GM12878 (cell line): ENCODE measurements around the gene TIMM29. TPM values are rescaled to one million over a fixed set of nuclear protein-coding genes. Genes with fewer than 3 reads are reported as not detected.

ENCODE experiments used
- ATAC-seq: fragments of 200-7000 bp; cut with Tn5 transposase; 3 replicates; pipeline ENCODE4 v1.9.1; 2020; ENCODE audit warnings: mild to moderate bottlenecking, moderate library complexity
- BruUV-seq: library from RNA; stranded (reverse); fragments of 400-500 nt; replicated peaks from 2 replicates; lab custom pipeline; 2021; lab: Mats Ljungman, UMichigan
- CTCF ChIA-PET: fragments of 300-600 bp; sonication (Branson Sonifier 250); formaldehyde crosslinking; extraction: SDS; loops from one replicate; lab custom pipeline; 2021; ENCODE audit warnings: inconsistent platforms; lab: Yijun Ruan, JAX
- POLR2A ChIA-PET: fragments of 350-600 bp; formaldehyde crosslinking; extraction: SDS; loops from one replicate; lab custom pipeline; 2021; ENCODE audit warnings: inconsistent platforms; lab: Charles Lee
- RAD21 ChIA-PET: fragments of 300-600 bp; sonication (Branson Sonifier 250); formaldehyde crosslinking; loops from one replicate; lab custom pipeline; 2023; ENCODE audit warnings: antibody characterized with exemption; ENCODE audit not compliant: unreplicated experiment; lab: Charles Lee
- SMC1A ChIA-PET: fragments of 300-600 bp; sonication (Branson Sonifier 250); formaldehyde crosslinking; loops from one replicate; lab custom pipeline; 2023; ENCODE audit not compliant: unreplicated experiment, uncharacterized antibody; lab: Charles Lee
- DNase-seq: peaks from one replicate; pipeline ENCODE4 v3.0.0-alpha.2; 2011; ENCODE audit warnings: low read depth, low spot score
- FAIRE-seq: peaks from 3 replicates; lab custom pipeline; 2011; peaks lifted over from hg19 to GRCh38; lab: Jason Lieb, UNC
- H2AFZ ChIP-seq: 2 replicates; pipeline ENCODE4 v1.6.0; 2011; ENCODE audit warnings: low read depth, low read length, control low read depth; ENCODE audit not compliant: control insufficient read depth
- H3K27ac ChIP-seq: 2 replicates; pipeline ENCODE4 v1.5.1; 2011; ENCODE audit warnings: control low read depth; ENCODE audit not compliant: control insufficient read depth, insufficient read depth
- H3K27me3 ChIP-seq, 2 experiments: replicated peaks in 1 of 2; 2 replicates each; pipeline versions ENCODE4 v1.6.0 to v1.6.1; 2011; ENCODE audit warnings: low read length in 1 of 2; ENCODE audit not compliant: control insufficient read depth in 2 of 2, insufficient read depth in 2 of 2
- H3K36me3 ChIP-seq, 2 experiments: 2 replicates each; pipeline ENCODE4 v1.5.1; 2011; ENCODE audit warnings: low read length in 1 of 2; ENCODE audit not compliant: control insufficient read depth in 2 of 2, insufficient read depth in 2 of 2
- H3K4me1 ChIP-seq: 2 replicates; pipeline ENCODE4 v1.6.1; 2011; ENCODE audit warnings: mild to moderate bottlenecking, low read length, moderate library complexity, mixed read lengths; ENCODE audit not compliant: control insufficient read depth, insufficient read depth
- H3K4me2 ChIP-seq: 2 replicates; pipeline ENCODE4 v1.6.0; 2011; ENCODE audit warnings: control low read depth; ENCODE audit not compliant: control insufficient read depth, insufficient read depth
- H3K4me3 ChIP-seq: fragments of 200-600 bp; sonication (generic); 2 replicates; pipeline ENCODE4 v1.5.1; 2016
- H3K79me2 ChIP-seq: 2 replicates; pipeline ENCODE4 v1.6.0; 2011; ENCODE audit warnings: low read length; ENCODE audit not compliant: control insufficient read depth, insufficient read depth
- H3K9ac ChIP-seq: 2 replicates; pipeline ENCODE4 v1.8.0; 2011; ENCODE audit warnings: low read length, control low read depth, mixed read lengths; ENCODE audit not compliant: control insufficient read depth, insufficient read depth
- H3K9me3 ChIP-seq: replicated peaks from 3 replicates; pipeline ENCODE4 v1.5.1; 2011; ENCODE audit warnings: mild to moderate bottlenecking, low read length; ENCODE audit not compliant: control insufficient read depth, insufficient read depth
- H4K20me1 ChIP-seq: 2 replicates; pipeline ENCODE4 v1.6.0; 2011; ENCODE audit not compliant: control insufficient read depth, insufficient read depth
- CBFB ChIP-seq: IDR thresholded peaks from 2 replicates; pipeline ENCODE4 v1.6.1; 2016; ENCODE audit warnings: antibody characterized with exemption, low read depth
- GATAD2B ChIP-seq: fragments of 450-650 bp; conservative IDR thresholded peaks from 2 replicates; pipeline ENCODE4 v1.6.1; 2017; ENCODE audit warnings: low read depth, mild to moderate bottlenecking, moderate library complexity
- HCFC1 ChIP-seq: fragments of 150-350 bp; IDR thresholded peaks from 2 replicates; pipeline ENCODE4 v1.6.1; 2014; ENCODE audit warnings: low read length
- RELA ChIP-seq: fragments of 450-650 bp; IDR thresholded peaks from 2 replicates; pipeline ENCODE4 v1.8.0; 2014; ENCODE audit warnings: borderline replicate concordance; ENCODE audit not compliant: partially characterized antibody
- SMARCA5 ChIP-seq: fragments of 450-650 bp; IDR thresholded peaks from 2 replicates; pipeline ENCODE4 v1.6.1; 2017; ENCODE audit warnings: mild to moderate bottlenecking
- SP1 ChIP-seq: IDR thresholded peaks from one replicate; pipeline ENCODE4 v1.6.1; 2011; ENCODE audit warnings: low read depth, low read length
- TAF1 ChIP-seq: IDR thresholded peaks from 2 replicates; pipeline ENCODE4 v1.6.1; 2011; ENCODE audit warnings: mild to moderate bottlenecking, low read depth, low read length, borderline replicate concordance
- ZBED1 ChIP-seq: IDR thresholded peaks from 2 replicates; pipeline ENCODE4 v1.6.1; 2016; ENCODE audit warnings: borderline replicate concordance
- WGBS: methylation state at CpG from one replicate; pipeline ENCODE4 v1.1.6; 2016; ENCODE audit warnings: low lambda C conversion rate; ENCODE audit not compliant: insufficient replicate concordance, insufficient coverage; ENCODE audit errors: missing lambda C conversion rate; 5-methylcytosine and 5-hydroxymethylcytosine counted together
- in situ Hi-C: fragments of 300-500 bp; cut with MboI; formaldehyde crosslinking; loops from 9 replicates; pipeline ENCODE4 v1.14.3; 2018; ENCODE audit warnings: mixed read lengths
- intact Hi-C: fragments of 100-400 bp; cut with micrococcal nuclease; formaldehyde crosslinking; loops from one replicate; pipeline ENCODE4 v1.14.2; 2022; ENCODE audit not compliant: unreplicated experiment
- polyA plus RNA-seq, 11 experiments: library from polyadenylated mRNA; depleted of rRNA in 4 of 11; unstranded in 6 of 11; stranded (reverse) in 5 of 11; fragments of >200 nt; fragmentation: Nextera tagmentation in 4 of 11; fragmentation: Illumina TruSeq in 1 of 11; extraction: Ambion mirVana in 4 of 11; extraction: Trizol in 1 of 11; gene quantifications; 1 replicate in 1 of 11; 2 replicates in 10 of 11; pipeline versions ENCODE4 v1.2.1 to v1.2.3, GENCODE V29; 2011 to 2016; ENCODE audit warnings: inconsistent platforms in 2 of 11, missing spikeins in 2 of 11, low read depth in 1 of 11
- total RNA-seq, 4 experiments: library from RNA; depleted of rRNA in 3 of 4; stranded (reverse); fragments of >200 nt in 3 of 4; fragmentation: Illumina TruSeq in 1 of 4; extraction: Trizol in 1 of 4; gene quantifications; 2 replicates each; pipeline versions ENCODE4 v1.2.1 to v1.2.3, GENCODE V29; 2013 to 2021
- TF ChIP-seq, protein P1 (sequence below): fragments of 150-350 bp; IDR thresholded peaks from 2 replicates; pipeline ENCODE4 v1.6.1; 2014; ENCODE audit warnings: mild to moderate bottlenecking, low read depth, low read length
- TF ChIP-seq, protein P2 (sequence below): fragments of 450-650 bp; IDR thresholded peaks from 2 replicates; pipeline ENCODE4 v1.6.1; 2017; ENCODE audit warnings: mild to moderate bottlenecking, low read depth, inconsistent platforms; ENCODE audit not compliant: poor library complexity, severe bottlenecking
- TF ChIP-seq, protein P3 (sequence below): fragments of 450-650 bp; formaldehyde crosslinking; IDR thresholded peaks from 2 replicates; pipeline ENCODE4 v1.4.0; 2020; ENCODE audit warnings: mild to moderate bottlenecking, moderate library complexity
- TF ChIP-seq, protein P4 (sequence below): fragments of 450-650 bp; IDR thresholded peaks from 2 replicates; pipeline ENCODE4 v1.6.1; 2017; ENCODE audit warnings: mild to moderate bottlenecking

TIMM29 gene
- total and polyA plus RNA-seq, 10 of the 15 experiments (the other 5 are each of a cell fraction or from before 2014, with no cell fraction given): 2.4 to 27.9 (median 13.5) TPM

DNA sequence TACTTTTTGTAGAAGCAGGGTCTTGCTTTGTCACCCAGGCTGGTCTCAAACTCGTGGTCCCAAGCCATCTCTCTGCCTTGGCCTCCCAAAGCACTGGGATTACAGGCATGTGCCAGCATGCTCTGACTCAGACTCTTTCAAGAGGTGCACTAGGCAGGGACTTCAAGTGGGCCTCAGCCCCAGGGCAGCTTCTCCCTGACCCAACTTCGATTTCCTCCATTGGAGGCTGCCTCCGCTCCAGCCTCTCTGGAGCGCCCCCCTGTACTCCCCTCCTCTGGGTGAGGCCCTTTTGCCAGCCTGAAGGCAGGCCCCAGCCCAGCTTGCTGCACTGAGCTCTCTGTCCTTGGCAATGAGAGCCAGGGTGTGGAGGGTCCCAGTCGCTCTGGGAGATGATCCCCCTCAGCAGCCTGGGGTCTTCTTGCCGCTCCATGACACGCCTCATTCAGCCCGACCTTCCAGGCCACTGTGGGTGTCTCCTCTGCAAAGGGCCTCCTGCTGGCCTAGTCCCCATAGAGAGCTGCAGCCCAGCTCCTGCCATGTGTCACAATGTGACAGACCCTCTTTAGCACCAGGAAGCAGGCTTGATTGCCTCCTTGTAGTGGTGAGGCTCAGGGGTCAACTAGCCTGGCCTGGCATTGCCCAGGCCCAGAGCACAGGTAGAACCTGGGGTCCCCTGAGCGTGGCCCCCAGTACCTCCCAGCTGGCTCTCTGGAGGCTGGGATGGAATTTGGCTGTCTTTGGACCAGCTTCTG, 40.8 kb upstream of the TIMM29 start:
- Histone ChIP-seq H3K79me2 (peaks cover 56% of the 10 kb centered on the region), H3K27ac (peak overlapping the region; percentile 41), H3K4me2 (peak overlapping the region; percentile 26; the same call in 1 of the 2 replicates), H3K4me3 (no peak overlapping the region), H3K36me3 (peaks cover 4 to 13% of the 10 kb centered on the region in 2 experiments; a peak in 3 of 4 replicates), H3K27me3 (no peaks in the 10 kb centered on the region), H3K4me1 (peaks cover 20% of the 10 kb centered on the region), H4K20me1 (peaks cover 6% of the 10 kb centered on the region; the same call in 1 of the 2 replicates), H3K9me3 (no peaks in the 10 kb centered on the region), H2AFZ (no peak overlapping the region), H3K9ac (peak overlapping the region; percentile 38; the same call in 1 of the 2 replicates)
- DNase-seq: no peak
- CTCF ChIA-PET: interaction anchor here (0.6 to 3.0 kb wide), 12 partner anchors 9 to 246 kb away, joined by 3 to 21 read pairs (median 4); no protein-coding TSS in a partner anchor
- ATAC-seq: peak; percentile 78
- SMC1A ChIA-PET: interaction anchor here (0.6 to 4.2 kb wide), 9 partner anchors 8 to 168 kb away, joined by 3 to 28 read pairs (median 4); no protein-coding TSS in a partner anchor
- in situ Hi-C loops: no loop called here
- intact Hi-C loops: no loop called here
- no TSS peak for BruUV-seq
- 33% methylated on average over 9 of the region's 9 CpGs for WGBS
- no peak for FAIRE-seq
- RAD21 ChIA-PET: interaction anchor here (0.8 to 2.9 kb wide), 10 partner anchors 10 to 201 kb away, joined by 3 to 42 read pairs (median 4); partner anchors contain the start of genes CARM1, DNM2 and LDLR
- POLR2A ChIA-PET: interaction anchor here (0.6 to 2.1 kb wide), 9 partner anchors 9 to 565 kb away, joined by 3 to 11 read pairs (median 5); partner anchors contain the start of gene SMARCA4
- TF ChIP-seq GATAD2B (no peak), HCFC1 (no peak), TAF1 (no peak), RELA (no peak), ZBED1 (no peak), CBFB (no peak), SP1 (no peak), SMARCA5 (no peak)
- TF ChIP-seq, protein P1, sequence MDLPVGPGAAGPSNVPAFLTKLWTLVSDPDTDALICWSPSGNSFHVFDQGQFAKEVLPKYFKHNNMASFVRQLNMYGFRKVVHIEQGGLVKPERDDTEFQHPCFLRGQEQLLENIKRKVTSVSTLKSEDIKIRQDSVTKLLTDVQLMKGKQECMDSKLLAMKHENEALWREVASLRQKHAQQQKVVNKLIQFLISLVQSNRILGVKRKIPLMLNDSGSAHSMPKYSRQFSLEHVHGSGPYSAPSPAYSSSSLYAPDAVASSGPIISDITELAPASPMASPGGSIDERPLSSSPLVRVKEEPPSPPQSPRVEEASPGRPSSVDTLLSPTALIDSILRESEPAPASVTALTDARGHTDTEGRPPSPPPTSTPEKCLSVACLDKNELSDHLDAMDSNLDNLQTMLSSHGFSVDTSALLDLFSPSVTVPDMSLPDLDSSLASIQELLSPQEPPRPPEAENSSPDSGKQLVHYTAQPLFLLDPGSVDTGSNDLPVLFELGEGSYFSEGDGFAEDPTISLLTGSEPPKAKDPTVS: no peak
- TF ChIP-seq, protein P2, sequence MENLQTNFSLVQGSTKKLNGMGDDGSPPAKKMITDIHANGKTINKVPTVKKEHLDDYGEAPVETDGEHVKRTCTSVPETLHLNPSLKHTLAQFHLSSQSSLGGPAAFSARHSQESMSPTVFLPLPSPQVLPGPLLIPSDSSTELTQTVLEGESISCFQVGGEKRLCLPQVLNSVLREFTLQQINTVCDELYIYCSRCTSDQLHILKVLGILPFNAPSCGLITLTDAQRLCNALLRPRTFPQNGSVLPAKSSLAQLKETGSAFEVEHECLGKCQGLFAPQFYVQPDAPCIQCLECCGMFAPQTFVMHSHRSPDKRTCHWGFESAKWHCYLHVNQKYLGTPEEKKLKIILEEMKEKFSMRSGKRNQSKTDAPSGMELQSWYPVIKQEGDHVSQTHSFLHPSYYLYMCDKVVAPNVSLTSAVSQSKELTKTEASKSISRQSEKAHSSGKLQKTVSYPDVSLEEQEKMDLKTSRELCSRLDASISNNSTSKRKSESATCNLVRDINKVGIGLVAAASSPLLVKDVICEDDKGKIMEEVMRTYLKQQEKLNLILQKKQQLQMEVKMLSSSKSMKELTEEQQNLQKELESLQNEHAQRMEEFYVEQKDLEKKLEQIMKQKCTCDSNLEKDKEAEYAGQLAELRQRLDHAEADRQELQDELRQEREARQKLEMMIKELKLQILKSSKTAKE: no peak
- TF ChIP-seq, protein P3, sequence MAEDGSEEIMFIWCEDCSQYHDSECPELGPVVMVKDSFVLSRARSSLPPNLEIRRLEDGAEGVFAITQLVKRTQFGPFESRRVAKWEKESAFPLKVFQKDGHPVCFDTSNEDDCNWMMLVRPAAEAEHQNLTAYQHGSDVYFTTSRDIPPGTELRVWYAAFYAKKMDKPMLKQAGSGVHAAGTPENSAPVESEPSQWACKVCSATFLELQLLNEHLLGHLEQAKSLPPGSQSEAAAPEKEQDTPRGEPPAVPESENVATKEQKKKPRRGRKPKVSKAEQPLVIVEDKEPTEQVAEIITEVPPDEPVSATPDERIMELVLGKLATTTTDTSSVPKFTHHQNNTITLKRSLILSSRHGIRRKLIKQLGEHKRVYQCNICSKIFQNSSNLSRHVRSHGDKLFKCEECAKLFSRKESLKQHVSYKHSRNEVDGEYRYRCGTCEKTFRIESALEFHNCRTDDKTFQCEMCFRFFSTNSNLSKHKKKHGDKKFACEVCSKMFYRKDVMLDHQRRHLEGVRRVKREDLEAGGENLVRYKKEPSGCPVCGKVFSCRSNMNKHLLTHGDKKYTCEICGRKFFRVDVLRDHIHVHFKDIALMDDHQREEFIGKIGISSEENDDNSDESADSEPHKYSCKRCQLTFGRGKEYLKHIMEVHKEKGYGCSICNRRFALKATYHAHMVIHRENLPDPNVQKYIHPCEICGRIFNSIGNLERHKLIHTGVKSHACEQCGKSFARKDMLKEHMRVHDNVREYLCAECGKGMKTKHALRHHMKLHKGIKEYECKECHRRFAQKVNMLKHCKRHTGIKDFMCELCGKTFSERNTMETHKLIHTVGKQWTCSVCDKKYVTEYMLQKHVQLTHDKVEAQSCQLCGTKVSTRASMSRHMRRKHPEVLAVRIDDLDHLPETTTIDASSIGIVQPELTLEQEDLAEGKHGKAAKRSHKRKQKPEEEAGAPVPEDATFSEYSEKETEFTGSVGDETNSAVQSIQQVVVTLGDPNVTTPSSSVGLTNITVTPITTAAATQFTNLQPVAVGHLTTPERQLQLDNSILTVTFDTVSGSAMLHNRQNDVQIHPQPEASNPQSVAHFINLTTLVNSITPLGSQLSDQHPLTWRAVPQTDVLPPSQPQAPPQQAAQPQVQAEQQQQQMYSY: no peak
- TF ChIP-seq, protein P4, sequence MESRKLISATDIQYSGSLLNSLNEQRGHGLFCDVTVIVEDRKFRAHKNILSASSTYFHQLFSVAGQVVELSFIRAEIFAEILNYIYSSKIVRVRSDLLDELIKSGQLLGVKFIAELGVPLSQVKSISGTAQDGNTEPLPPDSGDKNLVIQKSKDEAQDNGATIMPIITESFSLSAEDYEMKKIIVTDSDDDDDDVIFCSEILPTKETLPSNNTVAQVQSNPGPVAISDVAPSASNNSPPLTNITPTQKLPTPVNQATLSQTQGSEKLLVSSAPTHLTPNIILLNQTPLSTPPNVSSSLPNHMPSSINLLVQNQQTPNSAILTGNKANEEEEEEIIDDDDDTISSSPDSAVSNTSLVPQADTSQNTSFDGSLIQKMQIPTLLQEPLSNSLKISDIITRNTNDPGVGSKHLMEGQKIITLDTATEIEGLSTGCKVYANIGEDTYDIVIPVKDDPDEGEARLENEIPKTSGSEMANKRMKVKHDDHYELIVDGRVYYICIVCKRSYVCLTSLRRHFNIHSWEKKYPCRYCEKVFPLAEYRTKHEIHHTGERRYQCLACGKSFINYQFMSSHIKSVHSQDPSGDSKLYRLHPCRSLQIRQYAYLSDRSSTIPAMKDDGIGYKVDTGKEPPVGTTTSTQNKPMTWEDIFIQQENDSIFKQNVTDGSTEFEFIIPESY: no peak
